Stimulated activated CD8-positive, alpha-beta memory T cell treated with anti-CD3 and anti-CD28 coated beads, Interleukin-15, amount 100 ng/mL, for 48 hours (primary cell): ENCODE measurements around the gene CPA1.

Source experiments
- DNase-seq, 2 donors: peaks; one replicate each; pipeline ENCODE4 v3.0.0-alpha.2; 2020; ENCODE audit warnings: low read depth in 2 of 2

Gene CPA1

GRCh38 chr7:130379921-130380860 lies at the start of gene CPA1:
Gene CPA1 (plus strand): TSS chr7:130380494. CDS start chr7:130380521, 27 bp downstream.
- no peak for DNase-seq

- DNase-seq, result no peak
These were observed 47.8 kb upstream of the CPA1 start for GRCh38 chr7:130332259-130333053.

- no peak for DNase-seq
These were observed 46.5 kb upstream of the CPA1 start for GRCh38 chr7:130333832-130334231.

GRCh38 chr7:130334274-130334673 lies 46.0 kb upstream of the CPA1 start:
- no peak for DNase-seq

GRCh38 chr7:130337410-130337971 lies 42.8 kb upstream of the CPA1 start:
- DNase-seq, result no peak

- no peak for DNase-seq
These were observed 42.1 kb upstream of the CPA1 start for GRCh38 chr7:130338233-130338632.

GRCh38 chr7:130341882-130342281 lies 38.4 kb upstream of the CPA1 start:
- no peak for DNase-seq

DNA sequence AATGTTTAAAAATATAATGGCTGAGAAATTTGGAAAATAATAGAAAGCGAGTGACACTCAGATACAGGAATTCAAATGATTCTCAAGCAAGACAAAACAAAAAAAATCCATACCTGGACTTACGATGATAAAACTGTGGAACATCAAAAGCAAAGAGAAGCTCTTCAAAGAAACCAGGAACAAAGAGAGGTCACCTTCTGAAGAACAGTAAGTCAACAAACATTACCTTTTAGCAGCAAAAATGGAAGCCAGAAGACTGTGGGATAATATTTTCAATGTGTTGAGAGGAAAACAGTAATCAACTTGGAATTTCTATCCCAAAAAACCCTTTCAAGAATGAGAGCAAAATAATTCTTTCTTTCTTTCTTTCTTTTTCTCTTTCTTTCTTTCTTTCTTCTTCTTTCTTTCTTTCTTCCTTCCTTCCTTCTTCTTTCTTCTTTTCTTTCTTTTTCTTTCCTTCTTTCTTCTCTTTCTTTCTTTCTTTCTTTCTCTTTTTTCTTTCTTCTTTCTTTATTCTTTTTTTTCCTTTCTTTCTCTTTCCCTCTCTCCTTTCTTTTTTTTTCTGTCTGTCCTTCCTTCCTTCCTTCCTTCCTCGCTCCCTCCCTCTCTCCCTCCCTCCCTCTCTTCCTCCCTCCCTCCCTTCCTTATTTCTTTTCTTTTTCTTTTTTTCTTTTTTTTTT lies 37.5 kb upstream of the CPA1 start:
- DNase-seq, result no peak

GRCh38 chr7:130344271-130344866 lies 35.9 kb upstream of the CPA1 start, which contains the start of gene CPA5:
Gene CPA5 (plus strand): TSS chr7:130344816. CDS start chr7:130346486, 1,670 bp downstream.
- no peak for DNase-seq

- no peak for DNase-seq
These were observed 35.2 kb upstream of the CPA1 start for GRCh38 chr7:130345136-130345535.

- DNase-seq, result no peak
These were observed 34.6 kb upstream of the CPA1 start for GRCh38 chr7:130345725-130346124.

- DNase-seq, result no peak
These were observed 34.0 kb upstream of the CPA1 start for GRCh38 chr7:130346177-130346905.

DNA sequence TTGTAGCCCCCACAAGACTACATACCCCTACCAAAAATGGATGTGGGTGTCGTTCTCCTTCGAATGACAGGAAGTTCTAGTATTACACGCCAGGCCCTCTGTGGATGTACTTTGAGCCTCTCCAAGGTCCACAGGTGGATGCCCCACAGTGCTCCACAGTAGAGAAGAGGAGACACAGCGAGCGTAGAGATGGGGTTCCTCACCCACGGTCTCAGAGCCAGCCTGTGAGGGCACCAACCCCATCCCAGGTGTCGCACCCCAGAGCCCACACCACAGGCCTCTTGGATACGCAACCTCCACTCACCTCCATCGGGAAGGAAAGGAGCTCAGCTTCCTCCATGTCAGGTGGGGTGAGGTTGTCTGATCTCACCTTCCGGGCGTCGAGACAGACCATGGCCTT lies 33.4 kb upstream of the CPA1 start:
- no peak for DNase-seq

DNA sequence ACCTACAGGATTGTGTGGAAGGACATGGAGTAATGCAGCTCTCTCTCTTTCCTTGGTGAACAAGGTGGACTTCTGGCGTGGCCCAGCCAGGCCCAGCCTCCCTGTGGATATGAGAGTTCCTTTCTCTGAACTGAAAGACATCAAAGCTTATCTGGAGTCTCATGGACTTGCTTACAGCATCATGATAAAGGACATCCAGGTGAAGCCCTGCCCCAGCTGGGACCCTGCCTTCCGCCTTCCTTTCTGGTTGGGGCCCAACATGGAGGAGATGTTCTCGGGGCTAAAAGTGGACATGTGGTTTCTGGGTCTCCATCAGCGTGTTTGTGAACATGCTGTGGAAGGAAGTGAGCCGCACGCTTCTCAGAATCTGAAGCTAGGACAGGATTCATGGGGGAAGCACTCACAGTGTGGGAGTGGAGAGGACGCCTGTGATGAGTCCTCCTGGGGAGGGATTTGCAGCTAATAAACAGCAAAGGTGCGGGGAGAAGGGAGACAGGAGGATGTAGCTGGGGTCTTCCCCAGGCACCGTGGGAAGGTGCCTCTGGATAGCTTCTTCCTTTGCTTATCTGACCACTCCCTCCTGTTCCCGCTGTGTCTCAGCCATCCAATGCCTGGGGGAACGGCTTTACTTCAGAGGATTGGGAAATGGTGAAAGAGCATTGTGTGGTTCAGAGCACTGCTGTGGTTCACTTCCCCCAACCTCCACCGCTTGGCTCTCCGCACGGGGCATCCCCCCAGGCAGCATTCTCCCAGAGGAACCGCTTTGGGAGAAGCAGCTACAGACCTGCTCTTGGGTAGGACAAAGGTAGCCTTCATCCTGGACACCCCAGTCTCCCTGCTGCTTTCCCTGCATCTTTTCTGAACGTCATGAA lies 30.1 kb upstream of the CPA1 start:
- no peak for DNase-seq

GRCh38 chr7:130350945-130351790 lies 29.1 kb upstream of the CPA1 start:
- DNase-seq, result no peak

DNA sequence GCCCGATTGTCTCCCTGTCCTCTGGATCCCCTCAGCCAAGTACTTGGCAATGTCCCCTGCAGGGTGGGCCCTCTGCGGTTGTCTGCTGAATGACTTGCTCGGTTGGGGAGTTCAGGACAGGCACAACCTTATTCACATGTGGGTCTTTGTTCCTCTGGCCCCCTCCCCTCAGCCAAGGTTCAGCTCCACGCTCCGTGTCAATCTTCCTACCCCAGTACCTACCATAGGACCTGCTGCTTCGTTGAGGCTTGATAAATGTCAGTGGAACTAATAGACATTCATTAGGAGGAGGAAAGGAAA lies 28.6 kb upstream of the CPA1 start:
- no peak for DNase-seq

DNA sequence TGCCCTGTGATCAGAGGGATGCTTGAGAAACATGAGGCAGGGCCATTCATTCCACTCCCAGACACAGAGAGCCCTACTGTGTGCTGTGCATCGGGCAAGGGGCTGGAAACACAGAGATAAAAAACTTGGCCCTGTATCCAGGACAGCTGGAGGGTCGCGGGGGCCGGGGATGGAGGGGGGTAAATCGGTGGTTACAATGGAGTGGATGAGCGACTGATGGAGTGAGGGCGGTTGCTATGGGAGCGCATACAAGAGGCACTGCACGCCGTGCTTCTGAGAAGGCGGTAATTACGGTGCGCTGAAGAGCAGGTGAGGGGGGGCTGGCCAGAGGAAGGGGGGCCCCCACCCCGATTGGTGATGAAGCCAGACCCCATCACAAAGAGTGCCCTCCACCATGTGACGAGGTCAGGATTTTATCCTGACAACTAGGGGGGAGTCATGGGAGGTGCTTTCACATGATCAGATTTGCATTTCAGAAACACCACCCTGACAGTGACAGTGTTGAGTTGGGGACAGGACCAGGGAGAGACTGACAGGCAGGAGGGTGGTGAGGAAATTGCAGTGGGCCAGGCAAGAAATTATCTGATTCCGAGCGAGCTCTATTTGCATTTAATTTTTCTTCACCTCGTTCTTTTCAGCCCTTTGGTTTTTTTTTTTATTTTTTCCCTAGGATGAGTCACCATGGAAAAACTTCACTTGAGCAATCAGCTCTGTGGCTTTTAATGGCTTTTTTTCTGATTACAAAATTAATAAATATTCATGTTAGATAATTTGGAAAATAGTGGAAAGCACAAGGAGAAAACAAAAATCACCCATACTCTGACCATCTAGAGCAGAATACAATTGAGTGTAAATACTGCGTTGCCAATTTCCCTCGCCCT lies 27.9 kb upstream of the CPA1 start:
- no peak for DNase-seq

DNA sequence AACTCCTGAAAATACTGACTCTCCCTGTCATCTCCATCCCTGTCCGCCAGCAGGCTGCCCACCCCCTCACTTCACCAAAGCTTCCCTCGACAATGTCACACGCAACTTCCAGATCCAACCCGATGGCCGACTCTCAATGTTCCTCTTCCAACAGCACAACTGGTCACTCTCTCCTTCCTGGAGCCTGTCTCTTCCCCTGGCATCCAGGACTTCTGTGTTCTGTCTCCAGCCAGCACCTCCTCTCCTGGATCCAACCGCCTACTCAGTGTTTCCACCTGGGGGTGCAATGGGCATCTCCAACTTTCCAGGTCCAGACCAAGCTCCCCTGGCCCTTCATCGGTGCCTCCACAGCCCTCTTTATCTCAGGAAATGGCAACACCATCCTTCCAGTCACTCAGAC lies 27.1 kb upstream of the CPA1 start:
- DNase-seq, result no peak
